RWPE1 (cell line): Measurements from ENCODE around the gene LRCH4.

Experiments
- CTCF ChIA-PET: fragments of 350-600 bp; sonication (Branson Sonifier 250); formaldehyde crosslinking; extraction: SDS; loops from one replicate; lab custom pipeline; 2021; lab: Yijun Ruan, JAX
- POLR2A ChIA-PET: fragments of 400-600 bp; formaldehyde crosslinking; extraction: SDS; loops from one replicate; lab custom pipeline; 2020; ENCODE audit warnings: antibody characterized with exemption; ENCODE audit not compliant: low non-redundant PET; lab: Yijun Ruan, JAX
- DNase-seq: peaks from one replicate; pipeline ENCODE4 v3.0.0; 2012; ENCODE audit warnings: low spot score
- H3K27ac ChIP-seq: fragments of 450-650 bp; 2 replicates; pipeline ENCODE4 v1.5.1; 2017
- CTCF ChIP-seq: fragments of 450-650 bp; conservative IDR thresholded peaks from 2 replicates; pipeline ENCODE4 v1.5.1; 2017; ENCODE audit warnings: low read depth, mild to moderate bottlenecking

The LRCH4 gene

DNA sequence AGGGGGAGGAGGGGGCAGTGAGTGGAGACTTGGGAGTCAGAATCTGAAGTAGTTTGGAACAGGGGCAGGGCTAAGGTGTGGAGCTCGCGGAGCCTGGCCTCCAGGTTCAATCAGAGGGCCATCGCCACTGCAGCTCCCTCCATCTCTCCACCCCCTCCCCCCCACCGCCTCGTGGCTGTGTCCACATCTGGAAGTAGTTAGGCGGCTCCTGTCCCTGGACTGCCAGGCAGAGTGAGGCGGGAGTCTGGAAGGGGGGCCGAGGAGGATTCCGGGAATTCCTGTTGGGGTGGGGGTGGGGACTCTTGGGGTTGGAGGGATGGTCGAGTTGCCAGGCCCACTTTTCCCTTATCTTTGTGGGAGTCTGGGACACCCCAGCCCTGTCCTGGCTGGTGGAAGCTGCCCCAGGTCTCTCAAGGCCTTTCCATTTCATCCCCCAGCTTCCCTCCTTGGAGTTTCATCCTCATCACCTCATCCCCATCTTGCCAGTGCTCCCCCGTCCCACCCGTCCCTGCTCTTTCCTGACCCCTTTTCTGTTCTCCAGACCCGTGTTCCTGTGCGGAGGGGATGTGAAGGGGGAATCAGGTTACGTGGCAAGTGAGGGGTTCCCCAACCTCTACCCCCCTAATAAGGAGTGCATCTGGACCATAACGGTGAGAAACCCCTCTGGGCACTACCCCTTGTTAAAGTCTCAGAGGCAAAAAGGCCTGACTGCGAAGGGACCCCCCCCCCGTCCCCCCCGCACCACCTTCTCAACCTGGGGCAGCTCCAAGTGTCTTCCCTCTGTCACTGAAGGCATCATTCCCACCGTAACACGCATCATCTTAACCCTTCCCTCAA, 17.2 kb upstream of the LRCH4 start:
- peak overlapping the region; percentile 78 for H3K27ac ChIP-seq
- ChIA-PET CTCF (interaction anchor here (1.1 kb wide), 1 partner anchor 39 kb away, joined by 3 read pairs; no protein-coding TSS in a partner anchor), POLR2A (interaction anchor here (1.2 kb wide), 1 partner anchor 17 kb away, joined by 3 read pairs; the partner anchor contains the start of gene FBXO24)
- TF ChIP-seq CTCF, result no peak
- no peak for DNase-seq

DNA sequence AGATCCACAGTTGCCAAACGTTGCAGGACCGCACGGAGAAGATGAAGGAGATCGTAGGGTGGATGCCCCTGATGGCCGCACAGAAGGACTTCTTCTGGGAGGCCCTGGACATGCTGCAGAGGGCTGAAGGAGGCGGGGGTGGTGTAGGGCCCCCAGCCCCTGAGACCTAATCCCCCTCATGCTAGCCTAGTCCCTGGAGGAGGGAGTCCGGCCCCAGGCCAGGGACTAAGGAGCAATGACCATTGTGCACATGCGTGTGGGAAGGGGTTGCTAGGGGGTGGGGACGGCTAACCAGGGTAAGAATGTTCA, 14.8 kb upstream of the LRCH4 start:
- CTCF ChIA-PET, result no interaction called here
- no peak for DNase-seq
- TF ChIP-seq CTCF, result no peak
- no peak overlapping the region for H3K27ac ChIP-seq
- POLR2A ChIA-PET, result no interaction called here

- ChIA-PET CTCF (no interaction called here), POLR2A (no interaction called here)
- TF ChIP-seq CTCF, result no peak
- no peak for DNase-seq
- H3K27ac ChIP-seq, result no peak overlapping the region
These were observed 14.2 kb upstream of the LRCH4 start for GRCh38 chr7:100599911-100600729.

GRCh38 chr7:100598425-100598824, 12.5 kb upstream of the LRCH4 start:
- no peak for TF ChIP-seq CTCF
- no peak for DNase-seq
- ChIA-PET CTCF (interaction anchor here (0.6 kb wide), 2 partner anchors 12 to 43 kb away, joined by 3 to 4 read pairs; partner anchors contain the start of genes FBXO24 and LRCH4), POLR2A (no interaction called here)
- H3K27ac ChIP-seq, result no peak overlapping the region

DNA sequence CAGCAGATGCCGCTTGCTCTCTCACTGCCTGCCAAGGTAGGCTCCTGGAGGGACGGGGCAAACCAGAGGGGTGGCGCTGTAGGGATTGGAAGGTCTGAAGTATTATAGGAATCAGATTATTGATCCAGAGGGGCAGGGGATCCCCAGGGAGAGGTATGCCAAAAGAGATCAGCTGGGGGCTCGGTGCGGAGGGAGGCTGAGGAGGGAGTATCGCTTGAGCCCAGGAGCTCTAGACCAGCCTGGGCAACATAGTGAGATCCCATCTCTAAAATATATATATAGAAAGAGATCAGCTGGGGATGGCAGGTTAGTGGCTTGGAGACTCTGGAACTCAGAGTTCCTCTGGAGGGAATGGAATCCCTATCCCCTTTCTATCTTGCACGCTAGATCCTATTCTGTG, 9.3 kb upstream of the LRCH4 start:
- no peak for TF ChIP-seq CTCF
- no peak for DNase-seq
- ChIA-PET POLR2A (no interaction called here), CTCF (interaction anchor here (0.6 to 0.8 kb wide), 2 partner anchors 34 to 35 kb away, joined by 3 to 4 read pairs; no protein-coding TSS in a partner anchor)
- H3K27ac ChIP-seq, result no peak overlapping the region

DNA sequence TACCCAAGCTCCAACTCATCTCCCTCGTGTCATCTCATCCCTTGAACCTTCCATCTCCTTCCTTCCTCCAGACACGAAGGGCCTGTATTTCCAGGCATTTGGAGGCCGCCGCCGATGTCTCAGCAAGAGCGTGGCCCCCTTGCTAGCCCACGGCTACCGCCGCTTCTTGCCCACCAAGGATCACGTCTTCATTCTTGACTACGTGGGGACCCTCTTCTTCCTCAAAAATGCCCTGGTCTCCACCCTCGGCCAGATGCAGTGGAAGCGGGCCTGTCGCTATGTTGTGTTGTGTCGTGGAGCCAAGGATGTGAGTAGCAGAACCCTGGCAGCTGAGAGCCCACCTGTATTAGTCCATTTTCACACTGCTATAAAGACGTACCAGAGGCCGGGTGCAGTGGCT, 5.7 kb upstream of the LRCH4 start:
- ChIA-PET POLR2A (no interaction called here), CTCF (interaction anchor here (0.6 kb wide), 1 partner anchor 134 kb away, joined by 3 read pairs; no protein-coding TSS in a partner anchor)
- no peak for TF ChIP-seq CTCF
- H3K27ac ChIP-seq, result no peak overlapping the region
- no peak for DNase-seq
